BLaER1 (cell line): ENCODE results near the gene HOTAIR.

Experiments
- H3K27ac ChIP-seq: shearing (Covaris generic); formaldehyde crosslinking; 2 replicates; pipeline ENCODE4 v1.8.1; 2022
- H3K27me3 ChIP-seq: shearing (Covaris generic); formaldehyde crosslinking; 2 replicates; pipeline ENCODE4 v1.8.1; 2022
- H3K36me3 ChIP-seq: shearing (Covaris generic); formaldehyde crosslinking; 2 replicates; pipeline ENCODE4 v1.8.1; 2022
- H3K4me1 ChIP-seq: shearing (Covaris generic); formaldehyde crosslinking; 2 replicates; pipeline ENCODE4 v1.8.1; 2022
- H3K4me2 ChIP-seq: shearing (Covaris generic); formaldehyde crosslinking; 2 replicates; pipeline ENCODE4 v1.8.1; 2022
- H3K4me3 ChIP-seq: shearing (Covaris generic); formaldehyde crosslinking; 2 replicates; pipeline ENCODE4 v1.8.1; 2022
- H3K9ac ChIP-seq: shearing (Covaris generic); formaldehyde crosslinking; 2 replicates; pipeline ENCODE4 v1.8.1; 2022
- H3K9me3 ChIP-seq: shearing (Covaris generic); formaldehyde crosslinking; 2 replicates; pipeline ENCODE4 v1.8.1; 2022
- H4K20me1 ChIP-seq: shearing (Covaris generic); formaldehyde crosslinking; 2 replicates; pipeline ENCODE4 v1.8.1; 2022
- Cebpa-rat ChIP-seq: shearing (Covaris generic); IDR thresholded peaks from 2 replicates; pipeline ENCODE4 v1.8.1; 2022

The HOTAIR gene

GRCh38 chr12:53952871-53953734 lies 21.7 kb downstream of the HOTAIR start:
- TF ChIP-seq Cebpa-rat: no peak
- Histone ChIP-seq H3K27me3 (peaks cover 100% of the 10 kb centered on the region), H3K4me3 (no peak overlapping the region), H3K4me1 (peaks cover 9% of the 10 kb centered on the region; the same call in 1 of the 2 replicates), H4K20me1 (peaks cover 100% of the 10 kb centered on the region), H3K9ac (no peak overlapping the region), H3K9me3 (peaks cover 27% of the 10 kb centered on the region), H3K4me2 (no peak overlapping the region), H3K36me3 (no peaks in the 10 kb centered on the region), H3K27ac (no peak overlapping the region)

GRCh38 chr12:53952335-53952694 lies 22.4 kb downstream of the HOTAIR start:
- no peak for TF ChIP-seq Cebpa-rat
- Histone ChIP-seq H3K36me3 (no peaks in the 10 kb centered on the region), H3K9me3 (peaks cover 27% of the 10 kb centered on the region), H4K20me1 (peaks cover 100% of the 10 kb centered on the region), H3K27ac (no peak overlapping the region), H3K9ac (no peak overlapping the region), H3K27me3 (peaks cover 100% of the 10 kb centered on the region), H3K4me3 (no peak overlapping the region), H3K4me2 (no peak overlapping the region), H3K4me1 (peaks cover 9% of the 10 kb centered on the region; the same call in 1 of the 2 replicates)

GRCh38 chr12:53951577-53952334 lies 23.0 kb downstream of the HOTAIR start:
- Histone ChIP-seq H3K27me3 (peaks cover 100% of the 10 kb centered on the region), H3K36me3 (no peaks in the 10 kb centered on the region), H3K4me3 (no peak overlapping the region), H3K9ac (no peak overlapping the region), H4K20me1 (peaks cover 99% of the 10 kb centered on the region), H3K4me1 (peaks cover 4% of the 10 kb centered on the region; the same call in 1 of the 2 replicates), H3K4me2 (no peak overlapping the region), H3K9me3 (peaks cover 27% of the 10 kb centered on the region), H3K27ac (no peak overlapping the region)
- no peak for TF ChIP-seq Cebpa-rat

- no peaks in the 10 kb centered on the region for H3K4me1 ChIP-seq
- H3K4me2 ChIP-seq: no peak overlapping the region
- H3K36me3 ChIP-seq: no peaks in the 10 kb centered on the region
- peaks cover 99% of the 10 kb centered on the region for H4K20me1 ChIP-seq
- H3K27ac ChIP-seq: no peak overlapping the region
- TF ChIP-seq Cebpa-rat: no peak
- no peak overlapping the region for H3K4me3 ChIP-seq
- peaks cover 25% of the 10 kb centered on the region for H3K9me3 ChIP-seq
- no peak overlapping the region for H3K9ac ChIP-seq
- peaks cover 100% of the 10 kb centered on the region for H3K27me3 ChIP-seq
These were observed 23.8 kb downstream of the HOTAIR start for GRCh38 chr12:53950789-53951576.

- no peak for TF ChIP-seq Cebpa-rat
- no peak overlapping the region for H3K4me3 ChIP-seq
- H3K9me3 ChIP-seq: peaks cover 25% of the 10 kb centered on the region
- no peaks in the 10 kb centered on the region for H3K36me3 ChIP-seq
- H3K27ac ChIP-seq: no peak overlapping the region
- no peaks in the 10 kb centered on the region for H3K4me1 ChIP-seq
- H3K4me2 ChIP-seq: no peak overlapping the region
- no peak overlapping the region for H3K9ac ChIP-seq
- H4K20me1 ChIP-seq: peaks cover 99% of the 10 kb centered on the region
- peaks cover 100% of the 10 kb centered on the region for H3K27me3 ChIP-seq
These were observed 24.3 kb downstream of the HOTAIR start for GRCh38 chr12:53950437-53950773.

GRCh38 chr12:53949631-53950436 lies 24.9 kb downstream of the HOTAIR start:
- Histone ChIP-seq H3K4me1 (no peaks in the 10 kb centered on the region), H3K4me3 (no peak overlapping the region), H3K27me3 (peaks cover 100% of the 10 kb centered on the region), H3K27ac (no peak overlapping the region), H3K9me3 (peaks cover 25% of the 10 kb centered on the region), H3K9ac (no peak overlapping the region), H3K4me2 (no peak overlapping the region), H3K36me3 (no peaks in the 10 kb centered on the region), H4K20me1 (peaks cover 99% of the 10 kb centered on the region)
- TF ChIP-seq Cebpa-rat: no peak

GRCh38 chr12:53948650-53949593 lies 25.8 kb downstream of the HOTAIR start:
- Histone ChIP-seq H3K27me3 (peaks cover 100% of the 10 kb centered on the region), H3K9ac (no peak overlapping the region), H4K20me1 (peaks cover 99% of the 10 kb centered on the region), H3K4me2 (no peak overlapping the region), H3K27ac (no peak overlapping the region), H3K4me3 (no peak overlapping the region), H3K36me3 (no peaks in the 10 kb centered on the region), H3K4me1 (no peaks in the 10 kb centered on the region), H3K9me3 (peaks cover 28% of the 10 kb centered on the region)
- no peak for TF ChIP-seq Cebpa-rat

GRCh38 chr12:53947743-53948142 lies 27.0 kb downstream of the HOTAIR start:
- Histone ChIP-seq H3K27ac (no peak overlapping the region), H3K36me3 (no peaks in the 10 kb centered on the region), H3K27me3 (peaks cover 100% of the 10 kb centered on the region), H3K9ac (no peak overlapping the region), H3K9me3 (peaks cover 35% of the 10 kb centered on the region), H3K4me1 (no peaks in the 10 kb centered on the region), H3K4me2 (no peak overlapping the region), H3K4me3 (no peak overlapping the region), H4K20me1 (peaks cover 99% of the 10 kb centered on the region)
- no peak for TF ChIP-seq Cebpa-rat
